B cell (primary cell): ENCODE measurements around the gene KRTAP10-1. TPM values are rescaled to one million over a fixed set of nuclear protein-coding genes. Genes with fewer than 3 reads are reported as not detected.

Experiments
- ATAC-seq: fragments of 200-7000 bp; cut with Tn5 transposase; one replicate; pipeline ENCODE4 v1.10.0; 2021; ENCODE audit warnings: low read depth, mild to moderate bottlenecking, moderate number of reproducible peaks, moderate library complexity
- CTCF ChIA-PET: fragments of 350-600 bp; sonication (Branson Sonifier 250); formaldehyde crosslinking; loops from one replicate; lab custom pipeline; 2021; ENCODE audit warnings: antibody characterized with exemption, inconsistent platforms; lab: Charles Lee
- POLR2A ChIA-PET: fragments of 350-600 bp; sonication (Branson Sonifier 250); formaldehyde crosslinking; loops from one replicate; lab custom pipeline; 2021; ENCODE audit warnings: antibody characterized with exemption; lab: Charles Lee
- DNase-seq: peaks from one replicate; pipeline ENCODE4 v3.0.0; 2013
- H2AFZ ChIP-seq: 2 replicates; pipeline ENCODE4 v1.6.1; 2012; ENCODE audit warnings: mild to moderate bottlenecking, low read depth, low read length; ENCODE audit not compliant: insufficient read depth, poor library complexity, severe bottlenecking
- H3K27ac ChIP-seq, 2 donors: 1 replicate in 1 of 2; 2 replicates in 1 of 2; pipeline ENCODE4 v1.5.1; 2012 to 2013; ENCODE audit warnings: low read length in 2 of 2, mild to moderate bottlenecking in 2 of 2, moderate library complexity in 1 of 2
- H3K27me3 ChIP-seq, 4 experiments: fragments of 200-600 bp in 1 of 4; sonication (generic) in 1 of 4; replicated peaks in 1 of 4; 1 replicate in 2 of 4; 2 replicates in 2 of 4; pipeline versions ENCODE4 v1.6.1 to v1.7.0; 2013 to 2016; ENCODE audit warnings: low read length in 3 of 4, mild to moderate bottlenecking in 2 of 4, mixed read lengths in 1 of 4, moderate library complexity in 1 of 4; ENCODE audit not compliant: insufficient read depth in 4 of 4, control insufficient read depth in 3 of 4; ENCODE audit errors: control extremely low read depth in 1 of 4
- H3K36me3 ChIP-seq, 2 experiments: replicated peaks in 1 of 2; 1 replicate in 1 of 2; 2 replicates in 1 of 2; pipeline versions ENCODE4 v1.6.1 to v1.7.1; 2013; ENCODE audit warnings: low read length in 1 of 2; ENCODE audit not compliant: insufficient read depth in 2 of 2, control insufficient read depth in 1 of 2; ENCODE audit errors: control extremely low read depth in 1 of 2, extremely low read depth in 1 of 2
- H3K4me1 ChIP-seq, 2 donors: fragments of 200-600 bp in 1 of 2; sonication (generic) in 1 of 2; 1 replicate in 1 of 2; 2 replicates in 1 of 2; pipeline versions ENCODE4 v1.5.1 to v1.6.1; 2013 to 2017; ENCODE audit warnings: low read length in 2 of 2; ENCODE audit not compliant: control insufficient read depth in 2 of 2, insufficient read depth in 2 of 2
- H3K4me2 ChIP-seq: replicated peaks from 2 replicates; pipeline ENCODE3; 2012; ENCODE audit warnings: mild to moderate bottlenecking, low read depth, low read length; ENCODE audit not compliant: poor library complexity, severe bottlenecking
- H3K4me3 ChIP-seq, 5 experiments: fragments of 200-600 bp in 1 of 5; sonication (generic) in 1 of 5; 1 replicate in 3 of 5; 2 replicates in 2 of 5; pipeline versions ENCODE4 v1.5.1 to v1.7.0; 2011 to 2016; ENCODE audit warnings: low read length in 4 of 5, mild to moderate bottlenecking in 4 of 5, low read depth in 2 of 5, control low read depth in 1 of 5, moderate library complexity in 1 of 5; ENCODE audit not compliant: insufficient read depth in 1 of 5; ENCODE audit errors: control extremely low read depth in 1 of 5, extremely low read depth in 1 of 5
- H3K79me2 ChIP-seq: fragments of 200-600 bp; sonication (generic); one replicate; pipeline ENCODE4 v1.6.0; 2016; ENCODE audit warnings: low read length; ENCODE audit not compliant: control insufficient read depth, insufficient read depth
- H3K9ac ChIP-seq: fragments of 200-600 bp; sonication (generic); 2 replicates; pipeline ENCODE4 v1.6.1; 2017; ENCODE audit warnings: mild to moderate bottlenecking, low read length, moderate library complexity
- H3K9me3 ChIP-seq, 3 donors: one replicate each; pipeline versions ENCODE4 v1.6.1 to v1.7.1; 2013; ENCODE audit warnings: low read length in 2 of 3; ENCODE audit not compliant: control insufficient read depth in 2 of 3, insufficient read depth in 1 of 3; ENCODE audit errors: control extremely low read depth in 1 of 3
- H4K20me1 ChIP-seq: 2 replicates; pipeline ENCODE4 v1.6.0; 2012; ENCODE audit warnings: mild to moderate bottlenecking, low read length; ENCODE audit not compliant: insufficient read depth, control insufficient read depth, poor library complexity, severe bottlenecking
- H3K27ac Mint-ChIP-seq: one replicate; pipeline ENCODE4 v1.8.0; 2021; ENCODE audit warnings: mixed read lengths
- H3K27me3 Mint-ChIP-seq: one replicate; pipeline ENCODE4 v1.8.0; 2021; ENCODE audit warnings: mixed read lengths
- H3K4me1 Mint-ChIP-seq: one replicate; pipeline ENCODE4 v1.8.0; 2021; ENCODE audit warnings: mixed read lengths
- H3K4me3 Mint-ChIP-seq: one replicate; pipeline ENCODE4 v1.8.0; 2021; ENCODE audit warnings: mixed read lengths
- H3K9me3 Mint-ChIP-seq: one replicate; pipeline ENCODE4 v1.8.0; 2022; ENCODE audit warnings: mixed read lengths; ENCODE audit not compliant: insufficient read depth
- EZH2 ChIP-seq: IDR thresholded peaks from 2 replicates; pipeline ENCODE4 v1.6.1; 2012; ENCODE audit warnings: borderline replicate concordance, low read depth, mild to moderate bottlenecking, moderate library complexity, low read length; ENCODE audit not compliant: insufficient read depth, poor library complexity, severe bottlenecking
- WGBS: methylation state at CpG from one replicate; pipeline ENCODE4 v1.1.5; 2013; ENCODE audit warnings: missing lambda C conversion rate; ENCODE audit not compliant: insufficient coverage; 5-methylcytosine and 5-hydroxymethylcytosine counted together
- intact Hi-C: fragments of 100-400 bp; cut with micrococcal nuclease; formaldehyde crosslinking; loops from one replicate; pipeline ENCODE4 v1.10.0; 2022
- polyA plus RNA-seq: library from polyadenylated mRNA; depleted of rRNA; stranded (reverse); fragments of >200 nt; gene quantifications from 2 replicates; pipeline ENCODE4 v1.2.3, GENCODE V29; 2012
- total RNA-seq, 2 donors: library from RNA; stranded (reverse); fragments of 120-200 nt in 1 of 2; gene quantifications; 1 replicate in 1 of 2; 2 replicates in 1 of 2; pipeline versions ENCODE4 v1.2.3 to v1.2.4, GENCODE V29; 2013 to 2022
- TF ChIP-seq, protein P1 (sequence below): fragments of 200-600 bp; IDR thresholded peaks from one replicate; pipeline ENCODE4 v1.8.0; 2022; ENCODE audit warnings: antibody characterized with exemption, mild to moderate bottlenecking

KRTAP10-1 gene
- total and polyA plus RNA-seq, 2 donors (not counting 1 experiment from before 2014, with no cell fraction given) = not detected

DNA sequence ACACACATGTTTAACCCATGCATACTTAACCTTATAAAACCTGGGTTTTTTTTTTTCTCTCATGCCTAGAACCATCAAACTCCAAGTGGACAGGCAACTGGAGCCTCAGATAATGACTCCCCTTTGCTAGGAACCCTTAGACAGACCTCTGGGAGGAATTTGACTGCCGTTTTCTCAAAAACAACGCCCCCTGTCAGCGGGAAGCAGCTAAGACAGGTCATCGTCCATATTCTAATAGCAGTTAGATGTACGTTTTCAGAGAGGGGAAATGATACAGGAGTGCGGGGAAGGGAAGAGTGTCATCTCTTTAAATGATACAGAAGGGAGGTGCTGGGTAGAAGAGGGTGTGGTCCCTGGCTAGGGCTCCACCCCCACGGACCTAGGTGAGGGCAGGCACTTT, 50.0 kb downstream of the KRTAP10-1 start:
- H3K4me3 Mint-ChIP-seq = no peak overlapping the region
- intact Hi-C loops = loop anchor here (10.0 kb wide), 2 partner anchors 135 to 675 kb away; partner anchors contain the start of gene TRPM2

More for the DNA sequence above, 50.0 kb downstream of the KRTAP10-1 start:
- ChIA-PET CTCF (interaction anchor here (0.6 to 1.6 kb wide), 4 partner anchors 9 to 1905 kb away, joined by 3 read pairs; no protein-coding TSS in a partner anchor), POLR2A (no interaction called here)
- Histone ChIP-seq H4K20me1 (no peaks in the 10 kb centered on the region), H3K36me3 (no peaks in the 10 kb centered on the region), H3K4me1 (no peaks in the 10 kb centered on the region), H2AFZ (no peak overlapping the region), H3K27ac (no peak overlapping the region), H3K9ac (no peak overlapping the region), H3K4me3 (no peak overlapping the region), H3K4me2 (no peak overlapping the region), H3K27me3 (peaks cover 0 to 16% (median 0%) of the 10 kb centered on the region in 4 experiments), H3K79me2 (no peaks in the 10 kb centered on the region), H3K9me3 (peaks cover 3 to 22% (median 13%) of the 10 kb centered on the region in 3 donors)
- WGBS = 25% methylated on average over 5 of the region's 7 CpGs
- no peak for ATAC-seq
- TF ChIP-seq, protein P1, sequence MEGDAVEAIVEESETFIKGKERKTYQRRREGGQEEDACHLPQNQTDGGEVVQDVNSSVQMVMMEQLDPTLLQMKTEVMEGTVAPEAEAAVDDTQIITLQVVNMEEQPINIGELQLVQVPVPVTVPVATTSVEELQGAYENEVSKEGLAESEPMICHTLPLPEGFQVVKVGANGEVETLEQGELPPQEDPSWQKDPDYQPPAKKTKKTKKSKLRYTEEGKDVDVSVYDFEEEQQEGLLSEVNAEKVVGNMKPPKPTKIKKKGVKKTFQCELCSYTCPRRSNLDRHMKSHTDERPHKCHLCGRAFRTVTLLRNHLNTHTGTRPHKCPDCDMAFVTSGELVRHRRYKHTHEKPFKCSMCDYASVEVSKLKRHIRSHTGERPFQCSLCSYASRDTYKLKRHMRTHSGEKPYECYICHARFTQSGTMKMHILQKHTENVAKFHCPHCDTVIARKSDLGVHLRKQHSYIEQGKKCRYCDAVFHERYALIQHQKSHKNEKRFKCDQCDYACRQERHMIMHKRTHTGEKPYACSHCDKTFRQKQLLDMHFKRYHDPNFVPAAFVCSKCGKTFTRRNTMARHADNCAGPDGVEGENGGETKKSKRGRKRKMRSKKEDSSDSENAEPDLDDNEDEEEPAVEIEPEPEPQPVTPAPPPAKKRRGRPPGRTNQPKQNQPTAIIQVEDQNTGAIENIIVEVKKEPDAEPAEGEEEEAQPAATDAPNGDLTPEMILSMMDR = no peak
- no peak for TF ChIP-seq EZH2
- Mint-ChIP-seq H3K9me3 (peaks cover 7% of the 10 kb centered on the region), H3K27me3 (peaks cover 29% of the 10 kb centered on the region), H3K4me1 (no peaks in the 10 kb centered on the region), H3K27ac (no peak overlapping the region)
- DNase-seq = no peak

Other genes starting within 250 kb of the KRTAP10-1 start
- gene PFKL, start 240.1 kb downstream of the KRTAP10-1 start, total RNA-seq = 318 and 329 TPM in 2 replicates
- gene PFKL, start 240.1 kb downstream of the KRTAP10-1 start, polyA plus RNA-seq = 267 and 281 TPM in 2 replicates
- gene CFAP410, start 200.8 kb downstream of the KRTAP10-1 start, total RNA-seq = 62.4 and 69.2 TPM in 2 replicates
- 90.9 and 98.8 TPM in 2 replicates for gene CFAP410, start 200.8 kb downstream of the KRTAP10-1 start, polyA plus RNA-seq
- gene TRPM2, start 186.6 kb downstream of the KRTAP10-1 start, total RNA-seq = 1.4 and 1.6 TPM in 2 replicates
- gene TRPM2, start 186.6 kb downstream of the KRTAP10-1 start, polyA plus RNA-seq = 5.4 and 8.4 TPM in 2 replicates
- 3.3 and 3.8 TPM in 2 replicates for gene LRRC3, start 84.7 kb downstream of the KRTAP10-1 start, total RNA-seq
- gene LRRC3, start 84.7 kb downstream of the KRTAP10-1 start, polyA plus RNA-seq = 0.36 and 0.46 TPM in 2 replicates
- not detected in 2 replicates for gene KRTAP10-2, start 11.3 kb upstream of the KRTAP10-1 start, total RNA-seq
- not detected in 2 replicates for gene KRTAP10-2, start 11.3 kb upstream of the KRTAP10-1 start, polyA plus RNA-seq
- not detected in 2 replicates for gene KRTAP10-3, start 18.6 kb upstream of the KRTAP10-1 start, total RNA-seq
- 0.19 and 0.40 TPM in 2 replicates for gene KRTAP10-3, start 18.6 kb upstream of the KRTAP10-1 start, polyA plus RNA-seq
- not detected in 2 replicates for gene KRTAP10-4, start 33.5 kb upstream of the KRTAP10-1 start, total RNA-seq
- gene KRTAP10-4, start 33.5 kb upstream of the KRTAP10-1 start, polyA plus RNA-seq = not detected in 2 replicates
- gene KRTAP10-5, start 40.4 kb upstream of the KRTAP10-1 start, total RNA-seq = not detected in 2 replicates
- gene KRTAP10-5, start 40.4 kb upstream of the KRTAP10-1 start, polyA plus RNA-seq = not detected in 2 replicates
- not detected in 2 replicates for gene KRTAP10-6, start 52.3 kb upstream of the KRTAP10-1 start, total RNA-seq
- gene KRTAP10-6, start 52.3 kb upstream of the KRTAP10-1 start, polyA plus RNA-seq = not detected in 2 replicates
- gene KRTAP10-7, start 60.4 kb upstream of the KRTAP10-1 start, total RNA-seq = not detected in 2 replicates
- not detected in 2 replicates for gene KRTAP10-7, start 60.4 kb upstream of the KRTAP10-1 start, polyA plus RNA-seq
- not detected in 2 replicates for gene KRTAP10-8, start 71.9 kb upstream of the KRTAP10-1 start, total RNA-seq
- not detected in 2 replicates for gene KRTAP10-8, start 71.9 kb upstream of the KRTAP10-1 start, polyA plus RNA-seq
- gene KRTAP10-9, start 86.9 kb upstream of the KRTAP10-1 start, total RNA-seq = not detected in 2 replicates
- not detected in 2 replicates for gene KRTAP10-9, start 86.9 kb upstream of the KRTAP10-1 start, polyA plus RNA-seq
- gene KRTAP10-10, start 97.2 kb upstream of the KRTAP10-1 start, total RNA-seq = not detected in 2 replicates
- not detected in 2 replicates for gene KRTAP10-10, start 97.2 kb upstream of the KRTAP10-1 start, polyA plus RNA-seq
- gene KRTAP10-11, start 106.2 kb upstream of the KRTAP10-1 start, total RNA-seq = not detected in 2 replicates
- not detected in 2 replicates for gene KRTAP10-11, start 106.2 kb upstream of the KRTAP10-1 start, polyA plus RNA-seq
- gene KRTAP12-4, start 114.5 kb upstream of the KRTAP10-1 start, total RNA-seq = not detected in 2 replicates
- not detected in 2 replicates for gene KRTAP12-4, start 114.5 kb upstream of the KRTAP10-1 start, polyA plus RNA-seq
- gene KRTAP12-3, start 117.7 kb upstream of the KRTAP10-1 start, total RNA-seq = not detected in 2 replicates
- not detected in 2 replicates for gene KRTAP12-3, start 117.7 kb upstream of the KRTAP10-1 start, polyA plus RNA-seq
- gene KRTAP12-2, start 126.7 kb upstream of the KRTAP10-1 start, total RNA-seq = not detected in 2 replicates
- gene KRTAP12-2, start 126.7 kb upstream of the KRTAP10-1 start, polyA plus RNA-seq = not detected in 2 replicates
- not detected in 2 replicates for gene KRTAP12-1, start 142.0 kb upstream of the KRTAP10-1 start, total RNA-seq
- not detected in 2 replicates for gene KRTAP12-1, start 142.0 kb upstream of the KRTAP10-1 start, polyA plus RNA-seq
- not detected in 2 replicates for gene KRTAP10-12, start 157.0 kb upstream of the KRTAP10-1 start, total RNA-seq
- gene KRTAP10-12, start 157.0 kb upstream of the KRTAP10-1 start, polyA plus RNA-seq = not detected in 2 replicates
- gene TSPEAR, start 171.4 kb upstream of the KRTAP10-1 start, total RNA-seq = not detected in 2 replicates
- gene TSPEAR, start 171.4 kb upstream of the KRTAP10-1 start, polyA plus RNA-seq = not detected in 2 replicates